Endothelial cell of umbilical vein (primary cell): Measurements from ENCODE around the gene CGB3. TPM values are rescaled to one million over a fixed set of nuclear protein-coding genes. Genes with fewer than 3 reads are reported as not detected.

Experiments used
- BruUV-seq: library from RNA; stranded (reverse); fragments of 400-500 nt; replicated peaks from 2 replicates; lab custom pipeline; 2021; lab: Mats Ljungman, UMichigan
- CTCF ChIA-PET: fragments of 300-600, 350-600 bp; sonication (Branson Sonifier 250); formaldehyde crosslinking; loops from one replicate; lab custom pipeline; 2021; ENCODE audit warnings: antibody characterized with exemption, inconsistent platforms; lab: Charles Lee
- POLR2A ChIA-PET: fragments of 300-600, 350-600 bp; sonication (Branson Sonifier 250); formaldehyde crosslinking; loops from one replicate; lab custom pipeline; 2021; ENCODE audit warnings: antibody characterized with exemption, inconsistent platforms; lab: Charles Lee
- DNase-seq: peaks from one replicate; pipeline ENCODE4 v3.0.0-alpha.2; 2011; ENCODE audit warnings: low read depth, low spot score
- FAIRE-seq: peaks from 2 replicates; lab custom pipeline; 2011; peaks lifted over from hg19 to GRCh38; lab: Jason Lieb, UNC
- H2AFZ ChIP-seq: 2 replicates; pipeline ENCODE4 v1.6.0; 2012; ENCODE audit warnings: low read depth, low read length, control low read depth, inconsistent platforms
- H3K27ac ChIP-seq: 2 replicates; pipeline ENCODE4 v1.5.1; 2011; ENCODE audit warnings: low read depth, mild to moderate bottlenecking, control low read depth, low read length, moderate library complexity; ENCODE audit not compliant: insufficient read depth
- H3K27me3 ChIP-seq, 2 experiments: 2 replicates each; pipeline versions ENCODE4 v1.6.0 to v1.6.1; 2011; ENCODE audit warnings: low read length in 2 of 2, mixed read lengths in 1 of 2; ENCODE audit not compliant: control insufficient read depth in 2 of 2, insufficient read depth in 2 of 2
- H3K36me3 ChIP-seq, 2 experiments: 2 replicates in 1 of 2; 3 replicates in 1 of 2; pipeline ENCODE4 v1.5.1; 2011; ENCODE audit warnings: low read length in 2 of 2, mild to moderate bottlenecking in 1 of 2, moderate library complexity in 1 of 2; ENCODE audit not compliant: control insufficient read depth in 2 of 2, insufficient read depth in 2 of 2; ENCODE audit errors: extremely low read depth in 1 of 2
- H3K4me1 ChIP-seq: 3 replicates; pipeline ENCODE4 v1.5.1; 2011; ENCODE audit warnings: mild to moderate bottlenecking, low read length; ENCODE audit not compliant: control insufficient read depth, insufficient read depth; ENCODE audit errors: extremely low read depth
- H3K4me2 ChIP-seq: 2 replicates; pipeline ENCODE4 v1.6.1; 2011; ENCODE audit warnings: low read length, control low read depth, mixed read lengths; ENCODE audit not compliant: insufficient read depth
- H3K4me3 ChIP-seq, 3 experiments: fragments of 200-600 bp in 1 of 3; sonication (generic), shearing (Covaris generic) in 1 of 3; replicated peaks in 1 of 3; 2 replicates each; pipeline ENCODE4 v1.5.1; 2011 to 2016; ENCODE audit warnings: control low read depth in 3 of 3, low read length in 3 of 3, mild to moderate bottlenecking in 2 of 3, inconsistent platforms in 1 of 3, low read depth in 1 of 3, moderate library complexity in 1 of 3; ENCODE audit not compliant: insufficient read depth in 1 of 3
- H3K79me2 ChIP-seq: 2 replicates; pipeline ENCODE4 v1.6.0; 2012; ENCODE audit warnings: low read length, inconsistent platforms; ENCODE audit not compliant: control insufficient read depth, insufficient read depth
- H3K9ac ChIP-seq: replicated peaks from 2 replicates; pipeline ENCODE3; 2011; ENCODE audit warnings: low read length, control low read depth; ENCODE audit not compliant: insufficient read depth; ENCODE audit errors: extremely low read depth
- H3K9me1 ChIP-seq: replicated peaks from 3 replicates; pipeline ENCODE4 v1.6.0; 2011; ENCODE audit warnings: mild to moderate bottlenecking, low read length; ENCODE audit not compliant: control insufficient read depth, insufficient read depth; ENCODE audit errors: extremely low read depth
- H3K9me3 ChIP-seq: replicated peaks from 2 replicates; pipeline ENCODE4 v1.5.1; 2012; ENCODE audit warnings: low read length, inconsistent platforms; ENCODE audit not compliant: control insufficient read depth, insufficient read depth
- H4K20me1 ChIP-seq: replicated peaks from 2 replicates; pipeline ENCODE3; 2011; ENCODE audit warnings: mild to moderate bottlenecking, low read length; ENCODE audit not compliant: control insufficient read depth, insufficient read depth; ENCODE audit errors: extremely low read depth
- CTCF ChIP-seq, 2 donors: IDR thresholded peaks; 1 replicate in 1 of 2; 2 replicates in 1 of 2; pipeline ENCODE4 v1.5.1; 2011; ENCODE audit warnings: low read length in 2 of 2, mild to moderate bottlenecking in 2 of 2, moderate library complexity in 2 of 2, control low read depth in 1 of 2, inconsistent platforms in 1 of 2, low read depth in 1 of 2; ENCODE audit not compliant: insufficient read depth in 1 of 2; ENCODE audit errors: extremely low read depth in 1 of 2
- EZH2 ChIP-seq: IDR thresholded peaks from 2 replicates; pipeline ENCODE4 v1.6.1; 2012; ENCODE audit warnings: borderline replicate concordance, low read depth, mild to moderate bottlenecking, moderate library complexity, low read length, inconsistent platforms; ENCODE audit not compliant: severe bottlenecking
- FOS ChIP-seq: IDR thresholded peaks from 2 replicates; pipeline ENCODE4 v1.6.1; 2011; ENCODE audit warnings: mild to moderate bottlenecking, low read length, moderate library complexity, borderline replicate concordance; ENCODE audit not compliant: insufficient read depth
- GATA2 ChIP-seq: IDR thresholded peaks from 2 replicates; pipeline ENCODE4 v1.7.0; 2011; ENCODE audit warnings: low read depth, mild to moderate bottlenecking, moderate library complexity, mixed read lengths, low read length; ENCODE audit not compliant: insufficient read length, insufficient read depth
- JUN ChIP-seq: IDR thresholded peaks from 2 replicates; pipeline ENCODE4 v1.6.1; 2011; ENCODE audit warnings: borderline replicate concordance, low read depth; ENCODE audit not compliant: insufficient read length, insufficient read depth
- MYC ChIP-seq: IDR thresholded peaks from one replicate; pipeline ENCODE4 v1.6.1; 2011; ENCODE audit warnings: mild to moderate bottlenecking, low read depth, low read length
- POLR2A ChIP-seq: IDR thresholded peaks from 2 replicates; pipeline ENCODE4 v1.6.1; 2012; ENCODE audit warnings: low read depth, mild to moderate bottlenecking, control low read depth, low read length
- POLR2AphosphoS5 ChIP-seq: IDR thresholded peaks from 2 replicates; pipeline ENCODE4 v1.6.1; 2012; ENCODE audit warnings: low read depth, mild to moderate bottlenecking, control low read depth, low read length, moderate library complexity; ENCODE audit not compliant: insufficient read depth
- dilution Hi-C: fragments of 300-500 bp; cut with MboI; formaldehyde crosslinking; loops from one replicate; pipeline ENCODE4 v1.15.0; 2019; ENCODE audit warnings: low sequenced_read_pairs; ENCODE audit not compliant: extremely low pct_ligation_motif_present
- intact Hi-C: fragments of 100-400 bp; cut with micrococcal nuclease; formaldehyde crosslinking; loops from one replicate; pipeline ENCODE4 v1.10.0; 2022
- polyA plus RNA-seq, 4 experiments: library from polyadenylated mRNA; depleted of rRNA in 3 of 4; stranded (reverse) in 3 of 4; unstranded in 1 of 4; fragments of >200 nt; gene quantifications; 2 replicates each; pipeline versions ENCODE4 v1.2.1 to v1.2.3, GENCODE V29; 2011 to 2012; ENCODE audit warnings: missing spikeins in 1 of 4
- total RNA-seq: library from RNA; stranded (reverse); gene quantifications from 2 replicates; pipeline ENCODE4 v1.2.3, GENCODE V29; 2021
- TF ChIP-seq, protein P1 (sequence below): IDR thresholded peaks from 2 replicates; pipeline ENCODE4 v1.6.1; 2011; ENCODE audit not compliant: insufficient read depth, insufficient read length

CGB3 gene
- total and polyA plus RNA-seq, 2 donors (not counting 3 experiments of a cell fraction or from before 2014, with no cell fraction given) = not detected

- TF ChIP-seq MYC (no peak), EZH2 (no peak), POLR2A (no peak), GATA2 (no peak), POLR2AphosphoS5 (no peak), FOS (no peak), CTCF (IDR thresholded peaks at IDR 0.05; ENCODE audit: extremely low read depth in 1 of 2, insufficient read depth in 1 of 2, low read depth in 1 of 2, low read length in 2 of 2) (no peak), JUN (no peak)
- TF ChIP-seq, protein P1, sequence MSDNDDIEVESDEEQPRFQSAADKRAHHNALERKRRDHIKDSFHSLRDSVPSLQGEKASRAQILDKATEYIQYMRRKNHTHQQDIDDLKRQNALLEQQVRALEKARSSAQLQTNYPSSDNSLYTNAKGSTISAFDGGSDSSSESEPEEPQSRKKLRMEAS = no peak
- FAIRE-seq = peak; percentile 76
- Histone ChIP-seq H4K20me1 (no peaks in the 10 kb centered on the region), H3K79me2 (peaks cover 54% of the 10 kb centered on the region), H3K4me2 (peak overlapping the region; percentile 80), H3K9me3 (no peaks in the 10 kb centered on the region), H3K9ac (peak overlapping the region; percentile 89), H3K36me3 (peaks cover 0 to 5% of the 10 kb centered on the region in 2 experiments), H3K27ac (peak overlapping the region; percentile 48), H3K4me1 (peaks cover 14% of the 10 kb centered on the region), H3K9me1 (no peaks in the 10 kb centered on the region), H2AFZ (peak overlapping the region; percentile 49), H3K27me3 (no peaks in the 10 kb centered on the region), H3K4me3 (peak overlapping the region; percentile 83 to 92 (median 86))
- CTCF ChIA-PET = interaction anchor here (0.9 to 3.3 kb wide), 23 partner anchors 13 to 234 kb away, joined by 3 to 41 read pairs (median 5); partner anchors contain the start of genes LIN7B, NUCB1 and PPP1R15A
- no peak for DNase-seq
- no TSS peak for BruUV-seq
- intact Hi-C loops = loop anchor here (1.0 to 10.0 kb wide), 6 partner anchors 14 to 358 kb away; partner anchors contain the start of genes DBP, HRC, SNRNP70 and TRPM4
- POLR2A ChIA-PET = interaction anchor here (1.0 to 1.5 kb wide), 5 partner anchors 9 to 373 kb away, joined by 3 to 6 read pairs (median 3); partner anchors contain the start of genes PPP1R15A, RPL18 and SPHK2
- dilution Hi-C loops = no loop called here
Observed at GRCh38 chr19:48992581-48993174, 31.5 kb downstream of the CGB3 start.
